HepG2 (cell line): ENCODE data around the gene ERP27. TPM values are rescaled to one million over a fixed set of nuclear protein-coding genes. Genes with fewer than 3 reads are reported as not detected.

Source experiments
- ATAC-seq: fragments of 200-7000 bp; cut with Tn5 transposase; 3 replicates; pipeline ENCODE4 v1.9.1; 2020; ENCODE audit warnings: mild to moderate bottlenecking, moderate library complexity
- BruUV-seq: library from RNA; stranded (reverse); fragments of 400-500 nt; replicated peaks from 2 replicates; lab custom pipeline; 2021; lab: Mats Ljungman, UMichigan
- CTCF ChIA-PET: fragments of 300-600 bp; formaldehyde crosslinking; extraction: SDS; loops from one replicate; lab custom pipeline; 2021; ENCODE audit warnings: low total read pairs, inconsistent platforms, low intra/inter-chr PET ratio; lab: Yijun Ruan, JAX
- POLR2A ChIA-PET: fragments of 350-600 bp; sonication (Branson Sonifier 250); formaldehyde crosslinking; loops from one replicate; lab custom pipeline; 2020; ENCODE audit warnings: antibody characterized with exemption, inconsistent platforms; lab: Yijun Ruan, JAX
- DNase-seq: peaks from one replicate; pipeline ENCODE4 v3.0.0-alpha.2; 2015; ENCODE audit warnings: low spot score
- FAIRE-seq: peaks from 3 replicates; lab custom pipeline; 2011; peaks lifted over from hg19 to GRCh38; lab: Jason Lieb, UNC
- H2AFZ ChIP-seq: one replicate; pipeline ENCODE4 v1.6.1; 2011; ENCODE audit warnings: low read length, inconsistent platforms
- H3K27ac ChIP-seq: fragments of 300-600 bp; 3 replicates; pipeline ENCODE4 v1.8.0; 2011; ENCODE audit warnings: mixed run types, mild to moderate bottlenecking, mixed read lengths, low read length, inconsistent platforms; ENCODE audit not compliant: insufficient read depth; ENCODE audit errors: extremely low read length
- H3K27me3 ChIP-seq, 2 experiments: fragments of 200-600 bp in 1 of 2; 2 replicates in 1 of 2; 3 replicates in 1 of 2; pipeline versions ENCODE4 v1.6.0 to v1.8.0; 2011; ENCODE audit warnings: low read length in 2 of 2, mild to moderate bottlenecking in 2 of 2, moderate library complexity in 2 of 2, inconsistent platforms in 1 of 2; ENCODE audit not compliant: insufficient read depth in 2 of 2, control insufficient read depth in 1 of 2
- H3K36me3 ChIP-seq, 2 experiments: fragments of 200-600 bp in 1 of 2; replicated peaks in 1 of 2; 2 replicates in 1 of 2; 3 replicates in 1 of 2; pipeline versions ENCODE4 v1.5.1 to v1.8.0; 2011; ENCODE audit warnings: low read length in 2 of 2, inconsistent platforms in 1 of 2; ENCODE audit not compliant: insufficient read depth in 2 of 2, control insufficient read depth in 1 of 2
- H3K4me1 ChIP-seq: 2 replicates; pipeline ENCODE4 v1.5.1; 2012; ENCODE audit warnings: low read length, inconsistent platforms; ENCODE audit not compliant: insufficient read depth
- H3K4me2 ChIP-seq: 2 replicates; pipeline ENCODE4 v1.6.0; 2011; ENCODE audit warnings: low read depth, low read length, inconsistent platforms
- H3K4me3 ChIP-seq, 3 experiments: fragments of 200-600 bp in 1 of 3; sonication (generic), shearing (Covaris generic) in 1 of 3; replicated peaks in 1 of 3; 2 replicates each; pipeline ENCODE4 v1.5.1; 2011 to 2016; ENCODE audit warnings: low read length in 3 of 3, inconsistent platforms in 2 of 3, low read depth in 2 of 3, mild to moderate bottlenecking in 2 of 3, control low read depth in 1 of 3, mixed read lengths in 1 of 3; ENCODE audit not compliant: insufficient read depth in 1 of 3
- H3K79me2 ChIP-seq: one replicate; pipeline ENCODE4 v1.6.1; 2011; ENCODE audit warnings: low read length, inconsistent platforms; ENCODE audit not compliant: insufficient read depth
- H3K9ac ChIP-seq: 2 replicates; pipeline ENCODE4 v1.6.0; 2011; ENCODE audit warnings: mild to moderate bottlenecking, low read depth, low read length, inconsistent platforms; ENCODE audit not compliant: insufficient read depth
- H3K9me3 ChIP-seq: 2 replicates; pipeline ENCODE4 v1.5.1; 2012; ENCODE audit warnings: mild to moderate bottlenecking, low read length
- H4K20me1 ChIP-seq: 2 replicates; pipeline ENCODE4 v1.6.0; 2011; ENCODE audit warnings: inconsistent platforms, mild to moderate bottlenecking, low read length, moderate library complexity; ENCODE audit not compliant: insufficient read depth
- ATM ChIP-seq: fragments of 450-650 bp; IDR thresholded peaks from 2 replicates; pipeline ENCODE4 v1.7.1; 2017; ENCODE audit warnings: mild to moderate bottlenecking, borderline replicate concordance
- EEA1 ChIP-seq: sonication (generic); formaldehyde crosslinking; IDR thresholded peaks from 2 replicates; pipeline ENCODE4 v1.5.1; 2020; ENCODE audit warnings: mild to moderate bottlenecking, missing genetic modification reagents, borderline replicate concordance
- JDP2 ChIP-seq: sonication (generic); formaldehyde crosslinking; IDR thresholded peaks from 2 replicates; pipeline ENCODE4 v1.8.1; 2022; ENCODE audit warnings: missing genetic modification reagents, borderline replicate concordance
- MEIS1 ChIP-seq: sonication (generic); formaldehyde crosslinking; IDR thresholded peaks from 2 replicates; pipeline ENCODE4 v1.9.0; 2021; ENCODE audit warnings: mild to moderate bottlenecking, missing genetic modification reagents, moderate library complexity, borderline replicate concordance
- NFATC3 ChIP-seq: sonication (generic); formaldehyde crosslinking; IDR thresholded peaks from 2 replicates; pipeline ENCODE4 v1.5.1; 2020; ENCODE audit warnings: mild to moderate bottlenecking, missing genetic modification reagents
- RELA ChIP-seq: sonication (generic); formaldehyde crosslinking; IDR thresholded peaks from 2 replicates; pipeline ENCODE4 v1.4.0; 2020; ENCODE audit warnings: missing genetic modification reagents
- SPEN ChIP-seq: sonication (generic); formaldehyde crosslinking; IDR thresholded peaks from 2 replicates; pipeline ENCODE4 v1.5.1; 2020; ENCODE audit warnings: low read depth, mild to moderate bottlenecking, missing genetic modification reagents
- SUZ12 ChIP-seq: fragments of 150-350 bp; IDR thresholded peaks from 2 replicates; pipeline ENCODE4 v1.6.1; 2014; ENCODE audit warnings: low read depth, low read length
- THAP8 ChIP-seq: sonication (generic); formaldehyde crosslinking; IDR thresholded peaks from 2 replicates; pipeline ENCODE4 v1.5.1; 2020; ENCODE audit warnings: missing genetic modification reagents, mild to moderate bottlenecking, borderline replicate concordance
- ZBTB3 ChIP-seq: sonication (generic); formaldehyde crosslinking; IDR thresholded peaks from 2 replicates; pipeline ENCODE4 v1.4.0; 2020; ENCODE audit warnings: low read depth, mild to moderate bottlenecking, moderate library complexity, missing genetic modification reagents, borderline replicate concordance
- ZC3H4 ChIP-seq: sonication (generic); formaldehyde crosslinking; IDR thresholded peaks from 2 replicates; pipeline ENCODE4 v1.4.0; 2020; ENCODE audit warnings: missing genetic modification reagents, borderline replicate concordance
- ZKSCAN8 ChIP-seq: IDR thresholded peaks from 2 replicates; pipeline ENCODE4 v1.6.1; 2016; ENCODE audit warnings: borderline replicate concordance, missing genetic modification reagents, missing compliant biosample characterization
- ZNF101 ChIP-seq: sonication (generic); formaldehyde crosslinking; IDR thresholded peaks from 2 replicates; pipeline ENCODE4 v1.4.0; 2020; ENCODE audit warnings: mild to moderate bottlenecking, low read depth, missing genetic modification reagents, borderline replicate concordance
- ZNF562 ChIP-seq: sonication (generic); formaldehyde crosslinking; IDR thresholded peaks from 2 replicates; pipeline ENCODE4 v1.8.0; 2022; ENCODE audit warnings: missing genetic modification reagents, borderline replicate concordance
- ZNF644 ChIP-seq: IDR thresholded peaks from 2 replicates; pipeline ENCODE4 v1.6.1; 2016; ENCODE audit warnings: low read depth
- ZNF660 ChIP-seq: sonication (generic); formaldehyde crosslinking; IDR thresholded peaks from 2 replicates; pipeline ENCODE4 v1.5.1; 2020; ENCODE audit warnings: mild to moderate bottlenecking, low read depth, missing genetic modification reagents, borderline replicate concordance
- ZNF879 ChIP-seq: sonication (generic); formaldehyde crosslinking; IDR thresholded peaks from 2 replicates; pipeline ENCODE4 v1.8.1; 2023; ENCODE audit warnings: missing genetic modification reagents
- ZSCAN25 ChIP-seq: sonication (generic); formaldehyde crosslinking; IDR thresholded peaks from 2 replicates; pipeline ENCODE4 v1.8.0; 2022; ENCODE audit warnings: mild to moderate bottlenecking, missing genetic modification reagents
- WGBS: methylation state at CpG from one replicate; pipeline ENCODE4 v1.1.6; 2017; ENCODE audit warnings: low lambda C conversion rate; 5-methylcytosine and 5-hydroxymethylcytosine counted together
- in situ Hi-C: cut with HindIII; loops from 2 replicates; pipeline ENCODE4 v1.10.0; 2017; ENCODE audit warnings: low pct_unique_long_range_greater_than_20kb; ENCODE audit not compliant: extremely low pct_ligation_motif_present
- intact Hi-C: fragments of 100-400 bp; cut with micrococcal nuclease; formaldehyde crosslinking; loops from one replicate; pipeline ENCODE4 v1.10.0; 2022; ENCODE audit not compliant: unreplicated experiment
- polyA plus RNA-seq, 8 experiments: library from polyadenylated mRNA; depleted of rRNA in 3 of 8; stranded (reverse) in 7 of 8; unstranded in 1 of 8; fragments of >200 nt; fragmentation: Illumina TruSeq in 4 of 8; extraction: Trizol in 4 of 8; gene quantifications; 2 replicates each; pipeline versions ENCODE4 v1.2.1 to v1.2.3, GENCODE V29; 2011 to 2016; ENCODE audit warnings: low read depth in 4 of 8, missing spikeins in 1 of 8, mixed read lengths in 1 of 8; ENCODE audit not compliant: insufficient read depth in 1 of 8
- total RNA-seq, 5 experiments: library from RNA; depleted of rRNA; stranded (reverse); fragments of >200 nt; fragmentation: Illumina TruSeq; extraction: Trizol; gene quantifications; 2 replicates each; pipeline ENCODE4 v1.2.3, GENCODE V29; 2016; ENCODE audit warnings: low read depth in 1 of 5
- TF ChIP-seq, protein P1 (sequence below): sonication (generic); formaldehyde crosslinking; IDR thresholded peaks from 2 replicates; pipeline ENCODE4 v1.5.1; 2020; ENCODE audit warnings: mild to moderate bottlenecking, missing genetic modification reagents

ERP27 gene
- total and polyA plus RNA-seq, 2 of the 13 experiments (the other 11 are each of a cell fraction or from before 2014, with no cell fraction given) = 1.8 to 6.6 TPM

GRCh38 chr12:14962797-14963196 lies 24.5 kb upstream of the ERP27 start (continued):
- TF ChIP-seq, protein P1, sequence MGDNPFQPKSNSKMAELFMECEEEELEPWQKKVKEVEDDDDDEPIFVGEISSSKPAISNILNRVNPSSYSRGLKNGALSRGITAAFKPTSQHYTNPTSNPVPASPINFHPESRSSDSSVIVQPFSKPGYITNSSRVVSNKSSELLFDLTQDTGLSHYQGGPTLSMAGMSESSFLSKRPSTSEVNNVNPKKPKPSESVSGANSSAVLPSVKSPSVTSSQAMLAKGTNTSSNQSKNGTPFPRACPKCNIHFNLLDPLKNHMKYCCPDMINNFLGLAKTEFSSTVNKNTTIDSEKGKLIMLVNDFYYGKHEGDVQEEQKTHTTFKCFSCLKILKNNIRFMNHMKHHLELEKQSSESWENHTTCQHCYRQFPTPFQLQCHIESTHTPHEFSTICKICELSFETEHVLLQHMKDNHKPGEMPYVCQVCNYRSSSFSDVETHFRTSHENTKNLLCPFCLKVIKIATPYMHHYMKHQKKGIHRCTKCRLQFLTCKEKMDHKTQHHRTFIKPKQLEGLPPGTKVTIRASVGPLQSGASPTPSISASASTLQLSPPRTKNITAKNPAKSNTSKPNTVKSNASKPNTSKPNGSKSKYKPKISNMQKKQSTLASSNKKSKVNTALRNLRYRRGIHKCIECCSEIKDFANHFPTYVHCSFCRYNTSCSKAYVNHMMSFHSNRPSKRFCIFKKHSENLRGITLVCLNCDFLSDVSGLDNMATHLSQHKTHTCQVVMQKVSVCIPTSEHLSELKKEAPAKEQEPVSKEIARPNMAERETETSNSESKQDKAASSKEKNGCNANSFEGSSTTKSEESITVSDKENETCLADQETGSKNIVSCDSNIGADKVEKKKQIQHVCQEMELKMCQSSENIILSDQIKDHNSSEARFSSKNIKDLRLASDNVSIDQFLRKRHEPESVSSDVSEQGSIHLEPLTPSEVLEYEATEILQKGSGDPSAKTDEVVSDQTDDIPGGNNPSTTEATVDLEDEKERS (CRISPR knock-in tag) = no peak
- TF ChIP-seq ZNF562 (CRISPR knock-in tag) = no peak
- TF ChIP-seq NFATC3 (CRISPR knock-in tag) = no peak
- no peak for TF ChIP-seq ZSCAN25 (CRISPR knock-in tag)
- no peak for TF ChIP-seq MEIS1 (CRISPR knock-in tag)
- no peak for TF ChIP-seq EEA1 (CRISPR knock-in tag)
- TF ChIP-seq SUZ12 = no peak
- no peak for TF ChIP-seq ZNF660 (CRISPR knock-in tag)
- no peak for TF ChIP-seq ZNF644
- TF ChIP-seq RELA (CRISPR knock-in tag) = no peak
- no peak for TF ChIP-seq ZKSCAN8 (CRISPR knock-in tag)

GRCh38 chr12:14962153-14962539 lies 23.8 kb upstream of the ERP27 start:
- Histone ChIP-seq H3K4me1 (no peaks in the 10 kb centered on the region), H3K4me2 (no peak overlapping the region), H3K79me2 (no peaks in the 10 kb centered on the region), H3K36me3 (no peaks in the 10 kb centered on the region), H4K20me1 (no peaks in the 10 kb centered on the region), H3K27me3 (no peaks in the 10 kb centered on the region), H3K9ac (no peak overlapping the region), H3K27ac (no peak overlapping the region), H3K9me3 (no peaks in the 10 kb centered on the region), H2AFZ (no peak overlapping the region), H3K4me3 (no peak overlapping the region)
- ATAC-seq (no peak), DNase-seq (no peak), FAIRE-seq (no peak)
- WGBS = 18% methylated on average over 3 of the region's 3 CpGs
- in situ Hi-C loops (no loop called here), intact Hi-C loops (no loop called here)
- ChIA-PET CTCF (no interaction called here), POLR2A (no interaction called here)
- BruUV-seq = no TSS peak
- no peak for TF ChIP-seq ZC3H4
- no peak for TF ChIP-seq ZNF101
- no peak for TF ChIP-seq ATM
- no peak for TF ChIP-seq ZNF879 (CRISPR knock-in tag)
- TF ChIP-seq JDP2 = no peak
- no peak for TF ChIP-seq THAP8 (CRISPR knock-in tag)
- no peak for TF ChIP-seq SPEN (CRISPR knock-in tag)
- no peak for TF ChIP-seq ZBTB3 (CRISPR knock-in tag)
